BJ (cell line): ENCODE data around the gene CEP170B. TPM values are rescaled to one million over a fixed set of nuclear protein-coding genes. Genes with fewer than 3 reads are reported as not detected.

ENCODE experiments used
- CTCF ChIA-PET: fragments of 350-600 bp; formaldehyde crosslinking; extraction: SDS; loops from one replicate; lab custom pipeline; 2021; ENCODE audit warnings: antibody characterized with exemption, inconsistent platforms; lab: Yijun Ruan, JAX
- POLR2A ChIA-PET: fragments of 300-600 bp; sonication (Branson Sonifier 250); formaldehyde crosslinking; extraction: SDS; loops from one replicate; lab custom pipeline; 2021; ENCODE audit warnings: antibody characterized with exemption; lab: Charles Lee
- DNase-seq: peaks from one replicate; pipeline ENCODE4 v3.0.0-alpha.2; 2011; ENCODE audit warnings: low read depth
- H3K27me3 ChIP-seq: 2 replicates; pipeline ENCODE4 v1.6.0; 2011; ENCODE audit warnings: low read length; ENCODE audit not compliant: control insufficient read depth, insufficient read depth
- H3K36me3 ChIP-seq: 2 replicates; pipeline ENCODE4 v1.5.1; 2011; ENCODE audit warnings: low read length; ENCODE audit not compliant: control insufficient read depth, insufficient read depth
- H3K4me3 ChIP-seq: 2 replicates; pipeline ENCODE4 v1.5.1; 2011; ENCODE audit warnings: low read depth, mild to moderate bottlenecking, control low read depth, low read length
- polyA plus RNA-seq: library from polyadenylated mRNA; depleted of rRNA; stranded (reverse); fragments of >200 nt; gene quantifications from 2 replicates; pipeline ENCODE4 v1.2.3, GENCODE V29; 2011
- TF ChIP-seq, protein P1 (sequence below): IDR thresholded peaks from 2 replicates; pipeline ENCODE4 v1.5.1; 2011; ENCODE audit warnings: low read depth, mild to moderate bottlenecking, control low read depth, inconsistent platforms, low read length, moderate library complexity; ENCODE audit not compliant: insufficient read depth

The CEP170B gene
- polyA plus RNA-seq, 1 experiment, result 8.0 TPM

GRCh38 chr14:104874571-104875411 lies 9.7 kb downstream of the CEP170B start:
- TF ChIP-seq, protein P1, sequence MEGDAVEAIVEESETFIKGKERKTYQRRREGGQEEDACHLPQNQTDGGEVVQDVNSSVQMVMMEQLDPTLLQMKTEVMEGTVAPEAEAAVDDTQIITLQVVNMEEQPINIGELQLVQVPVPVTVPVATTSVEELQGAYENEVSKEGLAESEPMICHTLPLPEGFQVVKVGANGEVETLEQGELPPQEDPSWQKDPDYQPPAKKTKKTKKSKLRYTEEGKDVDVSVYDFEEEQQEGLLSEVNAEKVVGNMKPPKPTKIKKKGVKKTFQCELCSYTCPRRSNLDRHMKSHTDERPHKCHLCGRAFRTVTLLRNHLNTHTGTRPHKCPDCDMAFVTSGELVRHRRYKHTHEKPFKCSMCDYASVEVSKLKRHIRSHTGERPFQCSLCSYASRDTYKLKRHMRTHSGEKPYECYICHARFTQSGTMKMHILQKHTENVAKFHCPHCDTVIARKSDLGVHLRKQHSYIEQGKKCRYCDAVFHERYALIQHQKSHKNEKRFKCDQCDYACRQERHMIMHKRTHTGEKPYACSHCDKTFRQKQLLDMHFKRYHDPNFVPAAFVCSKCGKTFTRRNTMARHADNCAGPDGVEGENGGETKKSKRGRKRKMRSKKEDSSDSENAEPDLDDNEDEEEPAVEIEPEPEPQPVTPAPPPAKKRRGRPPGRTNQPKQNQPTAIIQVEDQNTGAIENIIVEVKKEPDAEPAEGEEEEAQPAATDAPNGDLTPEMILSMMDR, result no peak
- no peak overlapping the region for H3K4me3 ChIP-seq
- no peak for DNase-seq
- peaks cover 14% of the 10 kb centered on the region for H3K36me3 ChIP-seq
- no peaks in the 10 kb centered on the region for H3K27me3 ChIP-seq
- ChIA-PET CTCF (no interaction called here), POLR2A (no interaction called here)

DNA sequence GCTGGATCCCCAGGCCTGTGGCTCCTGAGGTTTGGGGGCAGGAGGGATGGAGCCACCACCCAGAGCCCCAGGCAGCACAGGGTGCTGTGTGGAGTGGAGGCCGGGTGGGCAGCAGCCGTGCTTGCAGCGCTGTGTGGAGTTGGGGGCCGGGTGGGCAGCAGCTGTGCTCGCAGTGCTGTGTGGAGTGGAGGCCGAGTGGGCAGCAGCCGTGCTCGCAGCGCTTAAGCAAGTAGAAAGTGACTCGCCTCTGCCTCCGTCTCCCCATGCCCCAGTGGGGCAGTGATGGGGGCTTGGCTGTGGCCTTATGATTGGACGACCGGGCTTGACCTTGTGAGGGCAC lies 10.3 kb downstream of the CEP170B start:
- CTCF ChIA-PET, result no interaction called here

DNA sequence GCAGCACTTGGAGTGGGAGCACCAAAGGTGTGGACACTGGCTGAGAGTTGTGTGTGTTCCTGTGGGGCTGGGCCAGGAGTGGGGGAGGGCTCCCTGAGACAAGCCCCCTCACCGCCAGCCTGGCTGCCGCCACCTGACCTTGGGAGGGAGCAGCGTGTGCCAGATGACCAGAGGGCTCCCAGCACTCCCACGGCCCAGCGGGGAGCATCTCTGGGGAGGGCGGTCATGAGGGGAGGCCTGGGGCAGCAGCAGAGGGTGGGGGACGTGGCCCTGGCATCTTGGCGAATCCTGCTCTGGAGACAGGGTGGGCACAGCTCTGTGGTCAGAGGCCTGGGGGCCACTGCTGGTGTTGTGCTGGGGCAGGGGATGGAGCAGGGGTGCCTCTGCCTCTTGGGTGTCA lies 10.7 kb downstream of the CEP170B start:
- DNase-seq, result no peak
- ChIA-PET POLR2A (no interaction called here), CTCF (no interaction called here)
- TF ChIP-seq, protein P1, result no peak
- H3K4me3 ChIP-seq, result no peak overlapping the region
- H3K36me3 ChIP-seq, result peaks cover 17% of the 10 kb centered on the region
- no peaks in the 10 kb centered on the region for H3K27me3 ChIP-seq

More for the DNA sequence above, 10.3 kb downstream of the CEP170B start:
- Histone ChIP-seq H3K36me3 (peaks cover 15% of the 10 kb centered on the region), H3K4me3 (no peak overlapping the region), H3K27me3 (no peaks in the 10 kb centered on the region)
- no peak for DNase-seq
- POLR2A ChIA-PET, result no interaction called here
- TF ChIP-seq, protein P1, result no peak

- H3K36me3 ChIP-seq, result peaks cover 19% of the 10 kb centered on the region
- TF ChIP-seq, protein P1, result no peak
- ChIA-PET POLR2A (no interaction called here), CTCF (no interaction called here)
- H3K4me3 ChIP-seq, result no peak overlapping the region
- DNase-seq, result no peak
- no peaks in the 10 kb centered on the region for H3K27me3 ChIP-seq
Observed at GRCh38 chr14:104876251-104876699, 11.2 kb downstream of the CEP170B start.

DNA sequence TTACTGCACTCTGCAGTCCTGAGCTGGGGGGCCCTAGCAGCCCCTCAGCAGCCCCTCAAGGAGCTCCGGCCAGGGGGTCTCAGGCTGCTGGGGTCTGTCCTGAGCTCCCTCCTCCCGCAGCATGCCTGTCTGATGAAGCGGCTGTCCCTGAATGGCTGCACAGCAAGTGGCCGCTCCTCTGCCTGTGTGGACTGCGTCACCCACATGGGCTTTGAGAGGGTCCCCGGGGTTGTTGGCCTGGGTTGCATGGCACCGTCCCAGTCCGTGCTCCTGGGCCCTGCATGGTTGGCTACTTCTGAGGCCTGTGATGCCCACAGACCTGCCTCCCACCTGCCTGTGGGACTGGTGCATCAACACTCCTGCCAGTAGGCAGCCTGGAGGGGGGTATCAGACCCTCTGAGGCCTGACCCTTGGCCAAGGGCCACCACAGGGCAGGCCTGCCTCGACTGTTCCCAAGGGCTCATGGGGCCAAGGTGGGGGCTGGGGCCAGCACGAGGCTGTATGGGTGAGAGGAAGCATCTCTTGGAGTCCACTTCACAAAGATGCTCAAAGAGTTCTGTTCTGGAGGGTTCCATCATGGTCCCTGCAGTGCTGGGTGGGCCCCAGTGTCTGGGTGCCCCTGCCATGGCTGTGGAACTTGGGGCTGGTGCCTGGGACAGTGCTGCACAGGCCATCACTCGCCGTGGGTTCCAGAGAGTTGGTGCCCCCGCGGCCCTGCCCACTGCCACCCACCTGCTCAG lies 12.2 kb downstream of the CEP170B start:
- peaks cover 20% of the 10 kb centered on the region for H3K36me3 ChIP-seq
- TF ChIP-seq, protein P1, result no peak
- ChIA-PET CTCF (no interaction called here), POLR2A (no interaction called here)
- H3K27me3 ChIP-seq, result no peaks in the 10 kb centered on the region
- no peak for DNase-seq
- no peak overlapping the region for H3K4me3 ChIP-seq
